ENCODE measurements around the gene GDF10. TPM values are rescaled to one million over a fixed set of nuclear protein-coding genes. Genes with fewer than 3 reads are reported as not detected.

The GDF10 gene
- total RNA-seq, 1 experiment from 2014 or later = 0.24 TPM

GRCh38 chr10:47255033-47255813 is 44.8 kb upstream of the GDF10 start:
- ChIA-PET POLR2A (no interaction called here), CTCF (interaction anchor here (0.9 to 2.5 kb wide), 4 partner anchors 14 to 208 kb away, joined by 3 to 7 read pairs (median 4); no protein-coding TSS in a partner anchor)
- no peaks in the 10 kb centered on the region for H3K27me3 Mint-ChIP-seq (ENCODE audit: low read depth)
- TF ChIP-seq ZNF423 (CRISPR knock-in tag; IDR thresholded peaks at IDR 0.05) (no peak), ATF1 (CRISPR knock-in tag; IDR thresholded peaks at IDR 0.05) (no peak)
- peaks cover 14% of the 10 kb centered on the region for H3K9me3 Mint-ChIP-seq
- no peak overlapping the region for H3K4me3 Mint-ChIP-seq
- H3K36me3 Mint-ChIP-seq = no peaks in the 10 kb centered on the region
- DNase-seq (ENCODE audit: low spot score) (no peak), ATAC-seq (no peak)
- no peaks in the 10 kb centered on the region for H3K4me1 Mint-ChIP-seq
- no peak overlapping the region for H3K27ac Mint-ChIP-seq

GRCh38 chr10:47255866-47256265 is 44.1 kb upstream of the GDF10 start:
- H3K36me3 Mint-ChIP-seq = no peaks in the 10 kb centered on the region
- CTCF ChIA-PET = interaction anchor here (0.9 kb wide), 1 partner anchor 13 kb away, joined by 4 read pairs; no protein-coding TSS in a partner anchor
- no peak overlapping the region for H3K4me3 Mint-ChIP-seq
- H3K9me3 Mint-ChIP-seq = peaks cover 14% of the 10 kb centered on the region
- no peaks in the 10 kb centered on the region for H3K4me1 Mint-ChIP-seq
- POLR2A ChIA-PET = no interaction called here
- no peaks in the 10 kb centered on the region for H3K27me3 Mint-ChIP-seq (ENCODE audit: low read depth)
- no peak overlapping the region for H3K27ac Mint-ChIP-seq
- DNase-seq (ENCODE audit: low spot score) = no peak
- no peak for TF ChIP-seq MXD4 (CRISPR knock-in tag; IDR thresholded peaks at IDR 0.05; ENCODE audit: borderline replicate concordance)
- TF ChIP-seq AR (CRISPR knock-in tag; IDR thresholded peaks at IDR 0.05) = no peak
- no peak for TF ChIP-seq ZNF416 (CRISPR knock-in tag; IDR thresholded peaks at IDR 0.05)
- TF ChIP-seq ARID4B (CRISPR knock-in tag; IDR thresholded peaks at IDR 0.05; ENCODE audit: borderline replicate concordance) = no peak
- no peak for TF ChIP-seq ZNF121 (CRISPR knock-in tag; IDR thresholded peaks at IDR 0.05)
- TF ChIP-seq NR2C2 (CRISPR knock-in tag; IDR thresholded peaks at IDR 0.05) = no peak
- TF ChIP-seq GABPB1 (CRISPR knock-in tag; IDR thresholded peaks at IDR 0.05) = no peak
- no peak for TF ChIP-seq ESRRA (CRISPR knock-in tag; IDR thresholded peaks at IDR 0.05; ENCODE audit: borderline replicate concordance)
- no peak for TF ChIP-seq FOXK1 (CRISPR knock-in tag; IDR thresholded peaks at IDR 0.05)
- no peak for TF ChIP-seq ZNF281 (CRISPR knock-in tag; IDR thresholded peaks at IDR 0.05)
- no peak for ATAC-seq

Data from WTC11 (cell line).